ENCODE measurements around the gene ZFP92.

DNA sequence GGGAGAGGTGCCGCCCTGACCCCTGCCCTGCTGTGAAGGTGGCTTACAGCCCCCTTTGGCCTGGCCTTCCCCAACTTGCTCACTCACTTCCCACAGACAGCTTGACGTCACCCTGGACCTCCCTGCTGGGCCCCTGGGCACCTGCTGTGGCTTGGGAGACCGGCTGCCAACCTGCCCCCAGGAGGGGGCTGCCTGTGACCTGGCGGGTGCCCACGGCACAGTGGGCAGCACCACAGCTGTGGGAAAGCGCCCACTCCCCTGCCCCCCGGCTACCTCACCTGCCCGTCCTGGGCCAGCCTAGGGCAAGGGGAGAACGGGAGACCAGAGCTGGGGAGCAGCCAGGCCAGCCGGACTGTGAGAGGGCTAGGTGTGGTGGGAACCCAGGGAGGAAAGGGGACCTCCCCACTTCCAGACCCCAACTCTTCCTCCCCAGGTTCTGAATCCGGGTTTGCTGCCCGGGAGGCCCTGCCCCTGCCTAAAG, 2.4 kb upstream of the ZFP92 start:
- no peak for TF ChIP-seq POLR2A (IDR thresholded peaks at IDR 0.05; ENCODE audit: low read depth, low read length)
- no peak for TF ChIP-seq TAF1 (IDR thresholded peaks at IDR 0.05; ENCODE audit: low read depth, low read length)
- no peak for TF ChIP-seq POLR2AphosphoS5 (IDR thresholded peaks at IDR 0.05; ENCODE audit: low read depth, low read length)
- TF ChIP-seq SPI1 (IDR thresholded peaks at IDR 0.05; ENCODE audit: low read depth, low read length) = no peak
- TF ChIP-seq POU2F2 (IDR thresholded peaks at IDR 0.05; ENCODE audit: low read depth, low read length) = no peak
- no peak for TF ChIP-seq PAX5 (IDR thresholded peaks at IDR 0.05; ENCODE audit: insufficient read depth, low read length, severe bottlenecking)
